OCI-M2 (cell line): ENCODE results near the gene PTPRD.

Experiments
- DNase-seq: peaks from one replicate; lab custom pipeline; 2025; ENCODE audit not compliant: unreplicated experiment; lab: John Stamatoyannopoulos, UW

Gene PTPRD

GRCh38 chr9:8622222-8622802, 1990.5 kb downstream of the PTPRD start:
- DNase-seq: no peak

GRCh38 chr9:8621416-8621815, 1991.4 kb downstream of the PTPRD start:
- DNase-seq: no peak

GRCh38 chr9:8616414-8616813, 1996.4 kb downstream of the PTPRD start:
- DNase-seq: no peak

GRCh38 chr9:8614926-8615440, 1997.8 kb downstream of the PTPRD start:
- DNase-seq: no peak

GRCh38 chr9:8613346-8613825, 1999.4 kb downstream of the PTPRD start:
- DNase-seq: no peak

GRCh38 chr9:8611153-8611552, 2001.6 kb downstream of the PTPRD start:
- no peak for DNase-seq

GRCh38 chr9:8610256-8610655, 2002.5 kb downstream of the PTPRD start:
- no peak for DNase-seq

- DNase-seq: no peak
Measured at GRCh38 chr9:8605096-8605495, 2007.7 kb downstream of the PTPRD start.

- DNase-seq: no peak
Measured at GRCh38 chr9:8604201-8604600, 2008.6 kb downstream of the PTPRD start.

- DNase-seq: no peak
Measured at GRCh38 chr9:8600914-8601680, 2011.7 kb downstream of the PTPRD start.

GRCh38 chr9:8599937-8600336, 2012.9 kb downstream of the PTPRD start:
- no peak for DNase-seq

GRCh38 chr9:8589476-8589875, 2023.3 kb downstream of the PTPRD start:
- no peak for DNase-seq

GRCh38 chr9:8585036-8585435, 2027.8 kb downstream of the PTPRD start:
- DNase-seq: no peak

GRCh38 chr9:8579661-8580060, 2033.1 kb downstream of the PTPRD start:
- DNase-seq: no peak

- DNase-seq: no peak
Measured at GRCh38 chr9:8576741-8577140, 2036.1 kb downstream of the PTPRD start.

GRCh38 chr9:8574846-8575245, 2038.0 kb downstream of the PTPRD start:
- DNase-seq: no peak

GRCh38 chr9:8572209-8572608, 2040.6 kb downstream of the PTPRD start:
- no peak for DNase-seq

- no peak for DNase-seq
Measured at GRCh38 chr9:8571643-8572042, 2041.2 kb downstream of the PTPRD start.

GRCh38 chr9:8570776-8571175, 2042.0 kb downstream of the PTPRD start:
- no peak for DNase-seq

- no peak for DNase-seq
Measured at GRCh38 chr9:8569823-8570222, 2043.0 kb downstream of the PTPRD start.

- no peak for DNase-seq
Measured at GRCh38 chr9:8567963-8568579, 2044.7 kb downstream of the PTPRD start.

- DNase-seq: no peak
Measured at GRCh38 chr9:8564960-8565359, 2047.8 kb downstream of the PTPRD start.
